22Rv1 (cell line): ENCODE measurements around the gene ZNF691.

ENCODE experiments used
- CTCF ChIP-seq: fragments of 450-650 bp; IDR thresholded peaks from 2 replicates; pipeline ENCODE4 v1.5.1; 2017; ENCODE audit warnings: mild to moderate bottlenecking
- ZFX ChIP-seq: fragments of 450-650 bp; IDR thresholded peaks from 2 replicates; pipeline ENCODE4 v1.6.1; 2017; ENCODE audit warnings: antibody characterized with exemption, borderline replicate concordance

- TF ChIP-seq CTCF (peak; percentile 68), ZFX (no peak)
These were observed at the start of gene ZNF691 for GRCh38 chr1:42846257-42847110.
